ENCODE measurements around the gene CASKIN1.

CASKIN1 gene

DNA sequence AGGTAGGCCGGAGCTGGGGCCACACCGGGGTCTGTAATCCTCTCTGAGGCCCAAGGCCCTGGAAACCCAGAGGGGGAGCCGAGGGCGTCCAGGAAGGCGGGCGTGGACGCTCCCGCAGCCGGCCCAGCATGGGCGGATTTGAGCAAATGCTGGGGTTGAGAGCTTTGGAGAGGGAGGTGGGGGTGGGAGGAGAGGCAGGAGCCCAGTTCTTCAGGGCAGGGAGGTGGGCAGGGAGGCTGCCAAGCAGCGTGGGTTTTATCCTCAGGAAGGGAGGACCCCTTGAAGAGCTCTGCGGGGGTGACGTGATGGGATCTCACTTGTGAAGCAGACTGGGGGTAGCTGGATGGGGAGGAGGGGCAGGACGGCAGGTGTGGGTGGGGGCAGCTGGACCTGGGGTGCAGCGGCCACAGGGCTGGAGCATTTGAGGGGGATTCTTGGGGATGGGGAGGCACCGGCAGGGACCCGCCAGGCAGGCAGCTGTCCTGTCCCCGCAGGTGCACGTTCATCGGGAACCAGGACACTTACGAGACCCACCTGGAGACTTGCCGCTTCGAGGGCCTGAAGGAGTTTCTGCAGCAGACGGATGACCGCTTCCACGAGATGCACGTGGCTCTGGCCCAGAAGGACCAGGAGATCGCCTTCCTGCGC, 23.6 kb downstream of the CASKIN1 start:
- Mint-ChIP-seq H3K27me3 (no peaks in the 10 kb centered on the region), H3K9me3 (no peaks in the 10 kb centered on the region), H3K4me3 (no peak overlapping the region), H3K4me1 (no peaks in the 10 kb centered on the region), H3K36me3 (peaks cover 19% of the 10 kb centered on the region), H3K27ac (no peak overlapping the region)
- no peak for DNase-seq
- CTCF ChIA-PET = no interaction called here

DNA sequence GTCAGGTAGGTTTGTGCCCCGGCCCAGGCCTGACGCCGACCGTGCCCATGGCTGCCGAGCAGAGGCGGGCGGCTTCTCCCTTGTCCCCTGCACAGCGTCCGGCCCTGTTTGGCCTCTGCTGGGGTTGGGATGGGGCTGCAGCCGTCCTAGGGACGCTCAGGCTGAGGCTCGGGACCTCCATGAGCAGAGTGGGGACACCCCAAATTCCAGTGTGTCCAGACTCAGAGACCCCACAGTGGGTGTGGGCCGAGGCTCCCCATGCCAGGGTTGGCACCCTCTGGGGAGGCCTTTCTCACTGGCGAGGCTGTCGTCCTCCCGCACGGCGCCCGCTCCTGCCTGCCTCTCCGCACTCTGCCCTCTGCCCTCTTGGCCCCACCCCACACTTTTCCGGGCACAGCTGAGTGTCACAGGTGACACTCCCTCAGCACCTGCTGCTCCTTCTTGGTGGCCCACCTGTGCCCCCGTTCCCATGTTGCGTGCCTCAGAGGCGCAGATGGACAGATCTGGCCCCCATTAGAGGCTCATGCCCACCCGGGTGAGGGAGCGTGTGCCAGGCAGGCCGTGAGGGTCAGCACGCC, 24.7 kb downstream of the CASKIN1 start:
- peaks cover 20% of the 10 kb centered on the region for H3K36me3 Mint-ChIP-seq
- no peak overlapping the region for H3K27ac Mint-ChIP-seq
- CTCF ChIA-PET = no interaction called here
- no peak overlapping the region for H3K4me3 Mint-ChIP-seq
- H3K27me3 Mint-ChIP-seq = no peaks in the 10 kb centered on the region
- no peaks in the 10 kb centered on the region for H3K4me1 Mint-ChIP-seq
- no peaks in the 10 kb centered on the region for H3K9me3 Mint-ChIP-seq
- no peak for DNase-seq

DNA sequence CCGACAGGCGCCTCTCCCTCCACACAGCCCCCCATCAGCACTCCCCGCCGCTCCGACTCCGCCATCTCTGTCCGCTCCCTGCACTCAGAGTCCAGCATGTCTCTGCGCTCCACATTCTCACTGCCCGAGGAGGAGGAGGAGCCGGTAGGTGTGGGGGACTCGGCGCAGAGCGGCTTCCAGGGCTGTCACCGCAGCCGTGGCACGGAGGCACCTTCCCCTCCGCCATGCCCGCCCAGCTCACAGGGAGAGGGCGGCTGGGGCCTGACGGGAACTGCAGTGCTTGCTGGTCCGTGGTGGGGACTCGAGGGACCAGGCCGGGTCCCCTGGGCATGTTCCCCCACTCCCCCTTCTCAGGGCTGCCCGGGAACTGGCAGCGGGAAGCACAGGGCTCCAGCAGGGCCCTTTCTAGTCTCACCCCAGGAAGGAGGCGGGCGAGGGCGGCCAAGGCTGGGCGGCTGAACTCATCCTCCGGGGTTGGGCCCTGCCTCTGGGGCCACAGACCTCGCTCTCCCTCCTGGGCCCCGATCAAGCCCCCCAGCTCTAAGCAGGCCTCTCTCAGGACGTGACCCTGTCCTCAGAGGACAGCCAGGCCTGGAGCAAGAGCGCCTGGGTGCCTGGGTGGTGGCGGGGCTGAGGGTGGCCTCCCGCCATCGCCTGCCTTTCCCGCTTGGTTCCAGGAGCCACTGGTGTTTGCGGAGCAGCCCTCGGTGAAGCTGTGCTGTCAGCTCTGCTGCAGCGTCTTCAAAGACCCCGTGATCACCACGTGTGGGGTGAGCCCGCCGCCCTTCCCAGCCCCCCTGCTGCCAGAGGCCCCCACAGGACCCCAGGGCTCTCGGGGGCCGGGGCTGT, 25.6 kb downstream of the CASKIN1 start:
- no peak overlapping the region for H3K27ac Mint-ChIP-seq
- no peak overlapping the region for H3K4me3 Mint-ChIP-seq
- no peak for DNase-seq
- H3K4me1 Mint-ChIP-seq = no peaks in the 10 kb centered on the region
- peaks cover 2% of the 10 kb centered on the region for H3K9me3 Mint-ChIP-seq
- H3K27me3 Mint-ChIP-seq = no peaks in the 10 kb centered on the region
- H3K36me3 Mint-ChIP-seq = peaks cover 21% of the 10 kb centered on the region
- CTCF ChIA-PET = no interaction called here

DNA sequence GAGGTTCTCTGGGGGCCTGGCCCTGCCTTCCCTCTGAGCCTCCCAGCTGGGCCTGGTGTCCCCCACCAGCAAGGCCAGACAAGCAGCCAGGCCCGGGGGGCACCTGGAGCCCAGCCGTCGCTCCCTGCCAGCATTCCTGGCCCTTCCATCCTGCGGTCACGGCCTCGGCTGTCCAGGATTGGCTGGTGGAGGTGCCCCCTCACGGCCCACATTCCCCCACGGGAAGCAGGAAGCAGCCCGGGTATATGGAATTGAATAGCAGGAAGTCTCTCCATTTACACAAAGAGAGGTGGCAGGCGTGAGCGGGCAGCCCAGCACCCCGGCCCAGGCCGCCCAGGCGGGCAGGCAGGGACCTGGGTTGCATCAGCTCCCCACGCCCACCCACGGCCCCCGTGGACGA, 26.3 kb downstream of the CASKIN1 start:
- Mint-ChIP-seq H3K4me3 (no peak overlapping the region), H3K4me1 (no peaks in the 10 kb centered on the region), H3K27ac (no peak overlapping the region), H3K27me3 (no peaks in the 10 kb centered on the region), H3K9me3 (peaks cover 5% of the 10 kb centered on the region), H3K36me3 (peaks cover 22% of the 10 kb centered on the region)
- no peak for DNase-seq
- CTCF ChIA-PET = interaction anchor here (0.5 to 1.1 kb wide), 2 partner anchors 8 to 762 kb away, joined by 3 read pairs; no protein-coding TSS in a partner anchor

DNA sequence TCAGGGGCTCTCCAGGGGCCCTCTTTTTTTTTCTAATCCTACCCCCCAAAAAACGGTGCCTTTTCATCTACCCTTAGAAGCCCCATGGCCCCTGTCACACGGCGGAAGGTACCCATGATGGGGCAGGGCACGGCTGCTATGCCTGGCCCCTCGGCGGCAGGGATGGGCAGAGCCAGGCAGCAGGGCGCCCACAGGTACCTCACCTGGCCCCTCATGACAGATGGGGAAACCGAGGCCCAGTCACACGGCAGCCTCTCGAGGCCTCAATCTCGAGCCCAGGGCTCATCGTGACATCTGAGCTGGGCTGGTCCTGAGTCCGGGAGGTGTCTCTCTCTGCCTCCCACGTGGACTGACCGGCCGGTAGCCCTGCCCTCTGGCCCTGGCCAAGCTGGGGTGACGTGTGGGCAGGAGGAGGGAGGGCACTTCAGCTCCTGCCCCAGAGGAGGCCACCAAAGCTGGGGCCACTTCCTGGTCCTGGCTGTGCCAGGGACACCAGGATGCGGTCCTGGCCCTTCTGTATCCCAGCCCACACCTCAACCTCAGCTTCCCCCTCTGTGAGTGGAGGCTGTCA, 29.3 kb downstream of the CASKIN1 start:
- CTCF ChIA-PET = no interaction called here

DNA sequence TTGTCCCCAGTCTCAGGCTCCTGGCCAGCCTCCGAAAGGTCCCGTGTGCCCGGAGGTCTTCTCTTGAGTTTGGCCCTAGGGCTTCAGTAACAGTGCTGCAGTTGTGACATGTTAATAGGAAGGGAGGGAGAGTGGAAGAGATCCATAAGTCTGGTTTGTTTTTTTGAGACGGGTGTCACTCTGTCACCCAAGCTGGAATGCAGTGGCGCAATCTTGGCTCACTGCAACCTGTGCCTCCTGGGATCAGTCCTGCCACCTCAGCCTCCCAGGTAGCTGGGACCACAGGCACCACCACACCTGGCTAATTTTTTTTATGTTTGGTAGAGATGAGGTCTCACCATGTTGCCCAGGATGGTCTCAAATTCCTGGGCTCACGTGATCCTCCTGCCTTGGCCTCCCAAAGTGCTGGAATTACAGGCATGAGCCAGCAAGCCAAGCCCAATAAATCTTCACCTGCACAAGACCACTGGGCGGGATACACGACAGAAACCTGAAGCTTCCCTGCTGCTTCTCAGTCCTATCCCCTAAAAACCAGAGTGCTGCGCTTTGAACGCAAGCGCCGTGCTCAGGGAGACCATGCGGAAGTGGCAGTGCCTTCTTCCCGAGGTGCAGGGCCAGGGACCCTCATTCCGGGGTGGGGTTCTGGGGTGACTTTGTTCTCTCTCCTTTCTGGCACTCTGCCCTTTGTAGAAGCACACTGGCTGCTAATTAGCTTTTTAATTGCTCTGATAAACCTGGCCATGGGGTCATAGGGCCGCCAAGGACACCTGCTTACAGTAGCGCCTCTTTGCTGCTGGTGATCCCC, 29.9 kb downstream of the CASKIN1 start:
- no peak for DNase-seq
- H3K9me3 Mint-ChIP-seq = peaks cover 10% of the 10 kb centered on the region
- H3K4me1 Mint-ChIP-seq = no peaks in the 10 kb centered on the region
- no peaks in the 10 kb centered on the region for H3K27me3 Mint-ChIP-seq
- CTCF ChIA-PET = interaction anchor here (0.6 kb wide), 1 partner anchor 26 kb away, joined by 3 read pairs; no protein-coding TSS in a partner anchor
- peaks cover 21% of the 10 kb centered on the region for H3K36me3 Mint-ChIP-seq
- H3K4me3 Mint-ChIP-seq = no peak overlapping the region
- H3K27ac Mint-ChIP-seq = peak overlapping the region; percentile 77

More for the DNA sequence above, 29.3 kb downstream of the CASKIN1 start:
- Mint-ChIP-seq H3K4me3 (no peak overlapping the region), H3K27ac (no peak overlapping the region), H3K27me3 (no peaks in the 10 kb centered on the region), H3K36me3 (peaks cover 21% of the 10 kb centered on the region), H3K4me1 (no peaks in the 10 kb centered on the region), H3K9me3 (peaks cover 10% of the 10 kb centered on the region)
- DNase-seq = no peak

DNA sequence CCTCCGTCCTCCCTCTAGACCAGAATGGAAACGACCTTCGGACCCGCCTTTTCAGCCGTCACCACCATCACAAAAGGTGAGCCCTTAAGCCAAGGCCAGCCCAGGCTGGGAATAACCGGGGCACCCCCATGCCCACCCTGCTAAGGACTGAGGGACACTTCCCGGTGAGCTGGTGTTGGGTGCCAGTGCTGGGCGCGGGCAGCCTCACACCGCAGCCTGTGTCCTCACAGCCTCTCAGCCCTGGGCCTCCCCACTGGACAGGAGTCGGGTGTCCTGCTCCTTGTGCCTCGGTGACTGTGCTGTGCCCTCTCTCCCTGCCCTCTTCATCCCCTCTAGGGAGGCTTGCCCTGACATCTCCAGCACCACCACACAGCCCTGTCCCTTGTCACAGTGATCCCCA, 30.5 kb downstream of the CASKIN1 start:
- no peak for DNase-seq
- CTCF ChIA-PET = no interaction called here
- Mint-ChIP-seq H3K4me1 (no peaks in the 10 kb centered on the region), H3K4me3 (no peak overlapping the region), H3K27ac (peak overlapping the region; percentile 77), H3K36me3 (peaks cover 21% of the 10 kb centered on the region), H3K9me3 (peaks cover 10% of the 10 kb centered on the region), H3K27me3 (no peaks in the 10 kb centered on the region)

DNA sequence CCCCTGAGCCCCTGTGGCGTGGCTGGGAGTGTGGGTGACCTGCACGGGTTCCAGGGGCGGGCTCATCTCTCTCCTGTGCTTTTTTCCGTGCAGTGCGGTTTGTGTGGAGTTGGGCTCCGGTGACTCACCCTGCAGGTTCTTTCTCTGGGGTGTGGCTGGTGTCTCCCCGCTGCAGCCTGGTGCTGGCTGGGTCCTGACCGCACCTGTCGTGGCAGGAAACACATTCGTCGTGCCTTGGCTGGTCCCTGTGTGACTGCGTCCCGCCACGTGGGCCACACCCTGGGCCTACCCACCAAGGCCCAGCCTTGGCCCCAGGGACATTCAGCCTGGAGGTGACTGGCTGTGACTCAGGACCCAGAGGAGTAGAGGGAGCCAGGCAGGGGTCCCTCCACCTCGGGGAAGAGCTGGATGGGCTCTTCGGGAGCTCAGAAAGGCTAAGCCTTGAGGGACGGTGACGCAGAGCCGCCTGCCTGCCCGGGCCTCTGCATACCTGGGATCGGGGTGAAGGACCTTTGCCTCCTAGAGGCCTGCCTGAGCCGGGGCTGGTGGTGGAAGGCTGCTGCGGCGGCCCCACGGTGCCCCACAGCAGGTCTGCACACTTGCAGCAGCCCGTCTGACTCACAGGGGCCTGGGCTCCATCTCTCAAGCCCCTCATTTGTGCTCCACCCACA, 33.1 kb downstream of the CASKIN1 start:
- Mint-ChIP-seq H3K36me3 (peaks cover 21% of the 10 kb centered on the region), H3K4me1 (no peaks in the 10 kb centered on the region), H3K4me3 (no peak overlapping the region), H3K9me3 (peaks cover 10% of the 10 kb centered on the region), H3K27ac (no peak overlapping the region), H3K27me3 (no peaks in the 10 kb centered on the region)
- DNase-seq = no peak
- CTCF ChIA-PET = no interaction called here

DNA sequence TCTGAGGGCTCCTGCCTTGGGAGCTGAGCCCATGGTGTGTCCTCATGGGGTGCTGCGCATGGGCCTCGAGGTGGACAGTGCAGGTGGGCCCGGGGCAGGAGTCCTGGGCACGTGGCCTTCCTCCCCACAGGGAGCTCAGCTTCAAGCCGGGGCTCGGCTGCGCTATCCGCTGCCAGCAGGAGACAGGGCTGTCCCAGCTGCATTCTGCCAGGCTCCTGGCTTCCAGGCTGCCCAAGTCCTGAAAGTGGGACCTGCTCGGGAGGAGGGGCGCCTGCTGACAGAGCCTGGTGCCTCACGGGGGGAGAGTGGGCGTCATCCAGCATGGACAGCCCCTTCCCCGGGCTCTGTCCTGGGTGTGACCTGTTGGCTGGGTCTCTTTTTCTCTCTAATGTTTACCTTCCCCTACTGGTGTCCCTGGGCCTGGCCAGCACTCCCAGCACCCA, 33.7 kb downstream of the CASKIN1 start:
- Mint-ChIP-seq H3K9me3 (peaks cover 10% of the 10 kb centered on the region), H3K27me3 (no peaks in the 10 kb centered on the region), H3K4me3 (no peak overlapping the region), H3K4me1 (peaks cover 4% of the 10 kb centered on the region), H3K36me3 (peaks cover 21% of the 10 kb centered on the region), H3K27ac (no peak overlapping the region)
- CTCF ChIA-PET = no interaction called here
- no peak for DNase-seq

DNA sequence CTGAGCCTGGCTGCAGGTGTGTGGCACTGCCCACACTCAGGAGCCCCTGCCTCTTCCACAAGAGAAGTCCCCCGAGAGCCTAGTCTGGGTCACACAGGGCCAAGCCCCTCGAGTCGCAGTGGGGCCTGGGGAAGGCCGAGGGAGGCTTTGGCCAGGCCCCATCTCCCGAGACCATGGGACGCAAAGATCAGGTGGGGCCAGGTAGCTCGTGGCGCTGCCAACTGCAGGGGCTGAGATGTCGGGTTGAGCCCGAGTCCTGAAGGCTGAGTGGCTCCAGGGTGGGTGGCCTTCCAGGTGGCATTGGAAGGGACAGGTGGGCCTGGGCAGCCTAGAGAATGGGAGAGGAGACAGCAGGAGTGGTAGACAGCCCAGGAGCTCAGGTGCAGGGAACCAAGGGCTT, 34.5 kb downstream of the CASKIN1 start:
- no peak overlapping the region for H3K4me3 Mint-ChIP-seq
- DNase-seq = no peak
- no peak overlapping the region for H3K27ac Mint-ChIP-seq
- CTCF ChIA-PET = no interaction called here
- H3K9me3 Mint-ChIP-seq = peaks cover 10% of the 10 kb centered on the region
- peaks cover 19% of the 10 kb centered on the region for H3K36me3 Mint-ChIP-seq
- H3K27me3 Mint-ChIP-seq = no peaks in the 10 kb centered on the region
- H3K4me1 Mint-ChIP-seq = peaks cover 12% of the 10 kb centered on the region

DNA sequence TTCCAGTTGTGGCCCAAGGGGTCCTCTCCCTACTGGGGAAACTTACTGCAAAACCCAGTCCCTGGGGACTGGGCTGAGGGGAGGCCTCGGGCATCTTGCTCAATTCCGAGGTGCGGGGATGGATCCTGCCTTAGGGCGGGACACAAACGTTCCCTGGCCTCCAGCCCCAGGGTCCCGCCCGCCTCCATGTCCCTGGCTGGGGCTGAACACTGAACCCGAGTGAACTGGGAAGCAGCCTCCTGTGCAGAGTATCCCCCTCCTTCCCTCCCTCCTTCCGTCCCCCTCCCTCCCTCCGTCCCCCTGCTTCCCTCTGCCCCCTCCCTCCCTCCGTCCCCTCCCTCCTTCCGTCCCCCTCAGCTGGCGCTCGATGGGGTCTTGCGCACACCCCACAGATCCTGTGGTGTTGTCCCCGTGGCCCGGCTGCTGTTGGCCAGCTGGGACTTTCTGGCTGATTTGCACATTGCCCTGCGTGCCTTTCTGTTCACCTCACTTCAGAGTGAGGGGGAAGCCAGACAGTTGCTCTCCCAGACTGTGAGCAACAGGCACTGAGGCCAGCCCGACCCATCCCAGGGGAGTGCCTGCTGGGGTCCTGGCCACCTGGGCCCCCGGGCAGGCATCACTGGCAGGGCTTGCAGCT, 35.4 kb downstream of the CASKIN1 start:
- Mint-ChIP-seq H3K36me3 (peaks cover 13% of the 10 kb centered on the region), H3K27me3 (no peaks in the 10 kb centered on the region), H3K27ac (no peak overlapping the region), H3K9me3 (peaks cover 9% of the 10 kb centered on the region), H3K4me1 (peaks cover 21% of the 10 kb centered on the region), H3K4me3 (no peak overlapping the region)
- CTCF ChIA-PET = no interaction called here
- DNase-seq = no peak

DNA sequence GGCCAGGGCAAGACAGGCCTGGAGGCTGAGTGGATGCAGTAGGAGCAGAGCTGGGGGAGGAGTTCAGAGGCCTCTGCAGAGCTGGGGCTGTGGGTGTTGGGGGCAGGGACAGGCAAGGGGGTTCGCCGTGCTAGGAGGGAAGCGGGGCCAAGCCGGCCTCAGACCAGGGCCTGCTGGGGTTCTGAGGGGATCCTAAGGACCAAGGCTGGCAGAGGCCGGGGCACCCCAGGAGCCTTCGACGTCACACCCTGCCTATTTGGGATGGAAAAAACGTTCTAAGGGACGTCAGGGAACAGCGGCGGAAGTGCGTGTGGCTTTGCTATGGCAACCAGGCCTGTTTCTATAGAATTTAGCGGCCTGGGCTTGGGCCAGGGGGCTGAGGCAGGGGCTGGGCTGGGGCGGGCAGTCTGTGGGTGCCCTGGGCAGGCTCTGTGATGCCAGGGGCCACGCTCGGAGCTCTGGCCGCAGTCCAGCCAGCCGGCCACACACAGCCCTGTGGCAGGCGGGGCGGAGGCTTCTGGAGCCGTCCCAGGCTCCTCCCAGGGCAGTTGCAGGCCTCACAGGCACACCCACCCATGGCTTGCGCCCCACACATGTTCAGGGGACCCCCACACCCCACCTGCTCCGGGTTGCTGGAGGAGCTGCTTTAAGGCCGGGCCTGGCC, 37.1 kb downstream of the CASKIN1 start:
- Mint-ChIP-seq H3K27ac (no peak overlapping the region), H3K4me3 (no peak overlapping the region), H3K36me3 (peaks cover 15% of the 10 kb centered on the region), H3K9me3 (peaks cover 5% of the 10 kb centered on the region), H3K27me3 (no peaks in the 10 kb centered on the region), H3K4me1 (peaks cover 25% of the 10 kb centered on the region)
- DNase-seq = no peak
- CTCF ChIA-PET = no interaction called here

DNA sequence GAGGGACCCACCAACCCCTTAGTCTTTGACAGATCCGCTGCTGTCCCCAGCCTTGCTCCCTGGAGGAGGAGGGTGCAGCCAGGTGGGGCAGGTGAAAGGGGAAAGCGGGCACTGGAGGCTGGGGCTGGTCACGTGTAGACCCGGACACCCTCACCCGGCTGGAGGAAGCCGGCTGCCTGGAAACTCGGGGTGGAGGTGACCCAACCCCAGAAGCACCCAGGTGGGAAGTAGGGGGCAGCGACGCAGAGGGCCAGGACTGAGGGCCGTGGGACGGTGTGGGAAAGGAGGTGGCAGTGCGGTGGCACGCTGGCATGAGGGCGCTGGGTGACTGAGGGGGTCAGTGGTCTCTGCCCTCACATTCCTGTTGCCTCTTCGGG, 38.2 kb downstream of the CASKIN1 start:
- CTCF ChIA-PET = no interaction called here
- DNase-seq = no peak
- Mint-ChIP-seq H3K9me3 (peaks cover 1% of the 10 kb centered on the region), H3K36me3 (peaks cover 17% of the 10 kb centered on the region), H3K4me1 (peaks cover 33% of the 10 kb centered on the region), H3K27me3 (no peaks in the 10 kb centered on the region), H3K4me3 (no peak overlapping the region), H3K27ac (peak overlapping the region; percentile 28)
